SK-N-MC (cell line): ENCODE data around the gene GLCE.
A peak's percentile ranks its signal among the peaks of the same experiment; 100 is the strongest.

Source experiments
- EZH2 ChIP-seq: fragments of 200-600 bp; sonication (generic); IDR thresholded peaks from one replicate; pipeline ENCODE4 v1.6.1; 2017; ENCODE audit warnings: antibody characterized with exemption
- POLR2AphosphoS5 ChIP-seq: IDR thresholded peaks from 2 replicates; pipeline ENCODE4 v1.6.1; 2012; ENCODE audit warnings: mild to moderate bottlenecking, low read depth, low read length, borderline replicate concordance

- TF ChIP-seq EZH2 (no peak), POLR2AphosphoS5 (peak; percentile 59; the same call in 1 of the 2 replicates)
These were observed 160.6 kb downstream of the GLCE start for GRCh38 chr15:69320977-69321554.
